A549 treated with GW870086 at 1 μM for 4 hours (cell line): ENCODE measurements around the gene FAM193A. TPM values are rescaled to one million over a fixed set of nuclear protein-coding genes. Genes with fewer than 3 reads are reported as not detected.

ENCODE experiments used
- total RNA-seq: library from RNA; stranded (reverse); fragments of 200-300 nt; extraction: Qiagen RNA extraction; gene quantifications from 5 replicates; pipeline ENCODE4 v1.2.3, GENCODE V29; 2022; ENCODE audit warnings: low read depth

The FAM193A gene, protein sequence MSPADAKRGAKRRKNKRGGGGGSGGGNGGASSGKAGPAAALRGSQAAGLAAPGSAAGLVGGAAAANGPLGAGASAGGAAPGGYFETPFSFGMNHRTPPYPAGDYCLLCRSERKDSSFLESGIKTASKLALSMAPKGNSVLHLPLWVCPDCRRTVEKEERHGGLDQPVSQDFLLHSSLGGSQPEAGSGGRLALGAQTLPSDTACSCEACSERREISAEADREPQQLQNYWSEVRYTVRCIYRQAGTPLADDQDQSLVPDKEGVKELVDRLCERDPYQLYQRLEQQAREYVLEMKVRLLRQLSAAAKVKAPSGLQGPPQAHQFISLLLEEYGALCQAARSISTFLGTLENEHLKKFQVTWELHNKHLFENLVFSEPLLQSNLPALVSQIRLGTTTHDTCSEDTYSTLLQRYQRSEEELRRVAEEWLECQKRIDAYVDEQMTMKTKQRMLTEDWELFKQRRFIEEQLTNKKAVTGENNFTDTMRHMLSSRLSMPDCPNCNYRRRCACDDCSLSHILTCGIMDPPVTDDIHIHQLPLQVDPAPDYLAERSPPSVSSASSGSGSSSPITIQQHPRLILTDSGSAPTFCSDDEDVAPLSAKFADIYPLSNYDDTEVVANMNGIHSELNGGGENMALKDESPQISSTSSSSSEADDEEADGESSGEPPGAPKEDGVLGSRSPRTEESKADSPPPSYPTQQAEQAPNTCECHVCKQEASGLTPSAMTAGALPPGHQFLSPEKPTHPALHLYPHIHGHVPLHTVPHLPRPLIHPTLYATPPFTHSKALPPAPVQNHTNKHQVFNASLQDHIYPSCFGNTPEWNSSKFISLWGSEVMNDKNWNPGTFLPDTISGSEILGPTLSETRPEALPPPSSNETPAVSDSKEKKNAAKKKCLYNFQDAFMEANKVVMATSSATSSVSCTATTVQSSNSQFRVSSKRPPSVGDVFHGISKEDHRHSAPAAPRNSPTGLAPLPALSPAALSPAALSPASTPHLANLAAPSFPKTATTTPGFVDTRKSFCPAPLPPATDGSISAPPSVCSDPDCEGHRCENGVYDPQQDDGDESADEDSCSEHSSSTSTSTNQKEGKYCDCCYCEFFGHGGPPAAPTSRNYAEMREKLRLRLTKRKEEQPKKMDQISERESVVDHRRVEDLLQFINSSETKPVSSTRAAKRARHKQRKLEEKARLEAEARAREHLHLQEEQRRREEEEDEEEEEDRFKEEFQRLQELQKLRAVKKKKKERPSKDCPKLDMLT (N-terminal part only)
- total RNA-seq = 7.5 to 8.5 TPM (median 8.5 TPM) in 5 replicates

DNA sequence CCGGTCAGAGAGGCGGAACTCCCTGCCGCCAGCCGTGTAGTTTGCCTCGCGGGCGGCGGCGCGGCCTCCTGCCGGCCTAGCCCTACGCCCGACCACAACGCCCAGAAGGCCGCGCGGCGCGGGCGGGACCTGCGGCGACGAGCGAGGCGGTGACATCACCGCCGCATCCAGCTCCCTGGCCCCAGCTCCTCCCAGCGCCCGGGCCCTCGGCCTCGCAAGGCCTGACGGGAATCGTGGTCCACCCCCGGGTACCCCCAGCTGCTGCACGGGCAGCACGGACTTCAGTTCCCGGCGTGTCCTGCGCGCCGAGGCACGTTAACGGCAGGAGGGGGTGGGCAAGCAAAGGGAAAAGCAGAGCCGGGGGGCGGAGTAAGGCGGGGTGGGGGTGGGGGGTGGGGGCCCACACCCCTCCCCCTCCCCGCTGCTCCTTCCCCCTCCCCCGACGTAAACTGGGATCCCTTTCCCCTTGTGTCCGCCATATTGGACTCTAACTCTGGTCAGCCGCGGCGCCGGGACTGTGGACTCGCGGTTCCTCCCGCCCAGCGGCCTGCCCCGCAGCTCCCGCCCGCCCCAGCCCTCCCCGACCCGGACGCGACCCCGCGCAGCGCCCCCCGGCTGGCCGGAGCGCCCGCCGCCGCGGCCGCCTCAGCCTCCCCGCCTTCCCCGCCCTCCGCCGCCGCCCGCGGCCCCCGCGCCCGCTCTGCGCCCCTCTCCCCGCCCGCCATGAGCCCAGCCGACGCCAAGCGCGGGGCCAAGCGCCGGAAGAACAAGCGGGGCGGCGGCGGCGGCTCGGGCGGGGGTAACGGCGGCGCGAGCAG lies at the start of gene FAM193A:
Gene FAM193A (plus strand): TSS at position 455 of the 818 bp plus-strand sequence. CDS start 269 bp downstream, at position 724.

GRCh38 chr4:2755821-2756690 lies 219.6 kb downstream of the FAM193A start, which contains the start of gene TNIP2:
TSS of gene TNIP2 (minus strand) at chr4:2756336. CDS start at chr4:2756289, 47 bp downstream.

Other genes starting within 250 kb of the FAM193A start
- 2.7 to 3.7 TPM (median 3.0 TPM) in 5 replicates for gene ZFYVE28, start 118.0 kb upstream of the FAM193A start, total RNA-seq
- gene CFAP99, start 117.7 kb upstream of the FAM193A start, total RNA-seq = 0.06 to 0.38 TPM (median 0.16 TPM) in 5 replicates
- gene RNF4, start 67.5 kb upstream of the FAM193A start, total RNA-seq = 64.3 to 77.0 TPM (median 65.0 TPM) in 5 replicates
- gene TNIP2, start 219.7 kb downstream of the FAM193A start, total RNA-seq = 40.5 to 52.9 TPM (median 49.4 TPM) in 5 replicates